HL-60 (cell line): ENCODE results near the gene FOXA2.

Experiments
- DNase-seq, 2 experiments: peaks; one replicate each; pipeline ENCODE4 v3.0.0-alpha.2; 2010 to 2020; ENCODE audit warnings: low read depth in 1 of 2, low spot score in 1 of 2
- H3K27ac ChIP-seq: fragments of 250-450 bp; sonication (Bioruptor Pico); replicated peaks from 2 replicates; pipeline ENCODE4 v1.5.1; 2020; ENCODE audit warnings: mild to moderate bottlenecking, moderate library complexity
- H3K27me3 ChIP-seq: fragments of 250-450 bp; sonication (Bioruptor Pico); 2 replicates; pipeline ENCODE4 v1.5.1; 2021; ENCODE audit warnings: mild to moderate bottlenecking, moderate library complexity; ENCODE audit not compliant: insufficient read depth, poor library complexity, severe bottlenecking
- H3K4me3 ChIP-seq: replicated peaks from 2 replicates; pipeline ENCODE4 v1.5.1; 2011; ENCODE audit warnings: mild to moderate bottlenecking, control low read depth, low read length; ENCODE audit not compliant: insufficient read depth
- CTCF ChIP-seq: IDR thresholded peaks from one replicate; pipeline ENCODE4 v1.5.1; 2011; ENCODE audit warnings: low read length, control low read depth, inconsistent platforms; ENCODE audit not compliant: insufficient read depth
- GABPA ChIP-seq: IDR thresholded peaks from 2 replicates; pipeline ENCODE4 v1.6.1; 2012; ENCODE audit warnings: low read depth
- POLR2AphosphoS5 ChIP-seq: IDR thresholded peaks from 2 replicates; pipeline ENCODE4 v1.6.1; 2012; ENCODE audit warnings: low read depth
- REST ChIP-seq: IDR thresholded peaks from 2 replicates; pipeline ENCODE4 v1.6.1; 2012; ENCODE audit warnings: low read depth; ENCODE audit not compliant: insufficient replicate concordance
- SPI1 ChIP-seq: IDR thresholded peaks from 2 replicates; pipeline ENCODE4 v1.6.1; 2012; ENCODE audit warnings: low read depth, mild to moderate bottlenecking, borderline replicate concordance

FOXA2 gene

GRCh38 chr20:22611636-22612035 lies 27.3 kb upstream of the FOXA2 start:
- no peak overlapping the region for H3K27ac ChIP-seq
- H3K4me3 ChIP-seq, result no peak overlapping the region
- TF ChIP-seq CTCF (no peak), SPI1 (no peak), REST (no peak), GABPA (no peak), POLR2AphosphoS5 (no peak)
- DNase-seq, result no peak
- H3K27me3 ChIP-seq, result peaks cover 2% of the 10 kb centered on the region

- Histone ChIP-seq H3K4me3 (no peak overlapping the region), H3K27me3 (peaks cover 2% of the 10 kb centered on the region), H3K27ac (no peak overlapping the region)
- no peak for DNase-seq
- TF ChIP-seq SPI1 (no peak), GABPA (no peak), CTCF (no peak), POLR2AphosphoS5 (no peak), REST (no peak)
Observed at GRCh38 chr20:22607695-22608094, 23.3 kb upstream of the FOXA2 start.

GRCh38 chr20:22604815-22605214 lies 20.4 kb upstream of the FOXA2 start:
- Histone ChIP-seq H3K27me3 (peaks cover 2% of the 10 kb centered on the region), H3K4me3 (no peak overlapping the region), H3K27ac (no peak overlapping the region)
- TF ChIP-seq REST, result no peak
- no peak for DNase-seq
